Choroid plexus epithelial cell (primary cell): ENCODE results near the gene TMEM263.
"Not testable (repeated sequence)": the region's sequence is repeated elsewhere in the genome, so short reads cannot be mapped to it uniquely, and the experiment has no call there.

Experiments used
- DNase-seq: peaks from one replicate; pipeline ENCODE4 v3.0.0-alpha.2; 2010; ENCODE audit warnings: low read depth
- H3K4me3 ChIP-seq: 2 replicates; pipeline ENCODE4 v1.5.1; 2011; ENCODE audit warnings: low read depth, mild to moderate bottlenecking, control low read depth, low read length, moderate library complexity
- TF ChIP-seq, protein P1 (sequence below): conservative IDR thresholded peaks from 2 replicates; pipeline ENCODE4 v1.5.1; 2011; ENCODE audit warnings: low read depth, mild to moderate bottlenecking, control low read depth, inconsistent platforms, low read length, moderate library complexity

TMEM263 gene

DNA sequence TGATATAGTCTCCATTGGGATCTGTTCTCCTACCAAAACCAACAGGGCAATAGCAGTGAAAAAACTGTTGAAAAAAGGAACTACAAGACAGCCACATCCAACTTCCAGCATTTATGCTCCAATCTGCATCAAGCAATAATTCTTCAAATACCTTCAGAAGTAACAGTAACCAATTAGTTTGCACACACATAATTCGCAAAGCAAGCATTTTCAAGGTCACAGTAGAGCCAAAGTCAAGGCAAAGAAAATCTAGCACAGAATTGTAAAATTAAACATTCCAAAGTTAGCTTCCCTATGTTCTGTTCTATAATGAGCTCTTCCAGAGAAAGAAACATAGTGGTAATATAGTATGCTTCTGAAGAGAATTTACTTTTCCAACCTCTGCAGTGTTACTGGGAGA lies 42.2 kb downstream of the TMEM263 start:
- H3K4me3 ChIP-seq = no peak overlapping the region
- no peak for DNase-seq
- TF ChIP-seq, protein P1, sequence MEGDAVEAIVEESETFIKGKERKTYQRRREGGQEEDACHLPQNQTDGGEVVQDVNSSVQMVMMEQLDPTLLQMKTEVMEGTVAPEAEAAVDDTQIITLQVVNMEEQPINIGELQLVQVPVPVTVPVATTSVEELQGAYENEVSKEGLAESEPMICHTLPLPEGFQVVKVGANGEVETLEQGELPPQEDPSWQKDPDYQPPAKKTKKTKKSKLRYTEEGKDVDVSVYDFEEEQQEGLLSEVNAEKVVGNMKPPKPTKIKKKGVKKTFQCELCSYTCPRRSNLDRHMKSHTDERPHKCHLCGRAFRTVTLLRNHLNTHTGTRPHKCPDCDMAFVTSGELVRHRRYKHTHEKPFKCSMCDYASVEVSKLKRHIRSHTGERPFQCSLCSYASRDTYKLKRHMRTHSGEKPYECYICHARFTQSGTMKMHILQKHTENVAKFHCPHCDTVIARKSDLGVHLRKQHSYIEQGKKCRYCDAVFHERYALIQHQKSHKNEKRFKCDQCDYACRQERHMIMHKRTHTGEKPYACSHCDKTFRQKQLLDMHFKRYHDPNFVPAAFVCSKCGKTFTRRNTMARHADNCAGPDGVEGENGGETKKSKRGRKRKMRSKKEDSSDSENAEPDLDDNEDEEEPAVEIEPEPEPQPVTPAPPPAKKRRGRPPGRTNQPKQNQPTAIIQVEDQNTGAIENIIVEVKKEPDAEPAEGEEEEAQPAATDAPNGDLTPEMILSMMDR = no peak

DNA sequence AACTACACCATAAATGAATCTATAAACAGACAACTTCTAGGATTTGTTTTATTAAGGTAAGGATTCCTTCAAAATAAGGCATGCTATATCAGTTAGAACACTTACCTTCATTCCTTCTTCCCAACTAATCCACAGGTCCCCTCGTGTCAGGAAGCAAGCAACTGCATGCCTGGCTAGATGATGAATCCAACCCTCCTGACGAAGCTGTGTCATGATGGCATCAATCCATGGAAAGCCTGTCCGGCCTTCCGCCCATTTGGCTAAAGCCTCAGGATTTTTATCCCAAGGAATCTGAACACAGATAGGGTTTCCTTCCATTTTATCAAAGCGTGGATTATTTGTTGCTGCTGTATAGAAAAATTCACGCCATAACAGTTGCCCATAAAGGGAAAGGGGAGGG lies 43.7 kb downstream of the TMEM263 start:
- H3K4me3 ChIP-seq = no peak overlapping the region
- DNase-seq = no peak
- TF ChIP-seq, protein P1 = no peak

DNA sequence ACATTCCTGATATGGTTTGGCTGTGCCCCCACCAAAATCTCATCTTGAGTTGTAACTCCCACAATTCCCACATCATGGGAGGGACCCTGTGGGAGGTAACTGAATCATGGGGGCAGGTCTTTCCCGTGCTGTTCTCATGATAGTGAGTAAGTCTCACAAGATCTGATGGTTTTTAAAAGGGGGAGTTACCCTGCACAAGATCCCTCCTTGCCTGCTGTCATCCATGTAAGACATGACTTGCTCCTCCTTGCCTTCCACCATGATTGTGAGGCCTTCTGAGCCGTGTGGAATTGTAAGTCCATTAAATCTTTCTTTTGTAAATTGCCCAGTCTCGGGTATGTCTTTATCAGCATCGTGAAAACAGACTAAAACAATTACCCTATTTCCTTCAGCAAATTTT lies 47.0 kb downstream of the TMEM263 start:
- H3K4me3 ChIP-seq, DNase-seq: not testable (repeated sequence)

DNA sequence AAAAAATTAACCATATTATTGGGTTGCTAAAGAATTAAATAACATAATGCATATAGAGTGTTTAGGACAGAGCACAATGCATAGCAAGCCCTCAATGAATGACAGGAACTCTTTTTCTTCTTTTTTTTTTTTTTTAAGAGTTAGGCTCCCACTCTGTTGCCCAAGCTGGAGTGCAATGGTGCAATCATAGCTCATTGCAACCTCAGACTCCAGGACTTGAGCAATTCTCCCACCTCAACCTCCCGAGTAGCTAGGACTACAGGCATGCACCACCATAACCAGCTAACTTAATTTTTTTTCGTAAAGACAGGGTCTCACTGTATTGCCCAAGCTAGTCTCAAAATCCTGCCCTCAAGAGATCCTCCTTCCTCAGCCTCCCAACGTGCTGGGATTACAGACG lies 51.7 kb downstream of the TMEM263 start:
- TF ChIP-seq, protein P1 = no peak
- H3K4me3 ChIP-seq = no peak overlapping the region
- no peak for DNase-seq

DNA sequence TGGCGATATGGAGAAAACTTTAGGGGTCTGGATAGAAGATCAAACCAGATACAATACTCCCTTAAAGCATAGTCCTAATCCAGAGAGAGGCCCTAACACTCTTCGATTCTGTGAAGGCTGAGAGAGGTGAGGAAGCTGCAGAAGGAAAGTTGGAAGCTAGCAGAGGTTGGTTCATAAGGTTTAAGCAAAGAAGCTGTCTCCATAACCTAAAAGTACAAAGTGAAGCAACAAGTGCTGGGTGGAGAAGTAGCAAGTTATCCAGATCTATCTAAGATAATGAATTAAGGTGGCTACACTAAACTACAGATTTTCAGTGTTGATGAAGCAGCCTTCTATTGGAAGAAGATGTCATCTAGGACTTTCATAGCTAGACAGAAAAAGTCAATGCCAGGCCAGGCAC lies 55.8 kb downstream of the TMEM263 start:
- TF ChIP-seq, protein P1 = no peak
- DNase-seq = no peak
- H3K4me3 ChIP-seq = no peak overlapping the region

DNA sequence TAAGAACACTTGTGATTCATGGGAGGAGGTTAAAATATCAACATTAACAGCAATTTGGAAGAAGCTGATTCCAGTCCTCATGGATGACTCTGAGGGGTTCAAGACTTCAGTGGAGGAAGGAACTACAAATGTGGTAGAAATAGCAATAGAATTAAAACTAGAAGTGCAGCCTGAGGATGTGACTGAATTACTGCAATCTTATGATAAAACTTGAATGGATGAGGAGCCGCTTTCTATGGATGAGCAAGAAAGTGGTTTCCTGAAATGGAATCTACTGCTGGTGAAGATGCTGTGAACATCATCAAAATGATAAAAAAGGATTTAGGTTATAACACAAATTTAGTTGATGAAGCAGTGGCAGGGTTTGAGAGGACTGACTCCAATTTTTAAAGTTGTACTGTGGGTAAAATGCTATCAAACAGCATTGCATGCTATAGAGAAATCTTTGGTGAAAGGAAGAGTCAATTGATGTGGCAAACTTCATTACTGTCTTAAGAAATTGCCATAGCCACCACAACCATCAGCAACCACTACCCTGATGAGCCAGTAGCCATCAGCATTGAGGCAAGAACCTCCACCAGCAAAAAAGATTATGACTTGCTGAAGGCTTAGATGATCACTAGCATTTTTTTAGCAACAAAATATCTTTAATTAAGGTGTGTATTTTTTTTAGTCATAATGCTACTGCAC lies 57.2 kb downstream of the TMEM263 start:
- no peak overlapping the region for H3K4me3 ChIP-seq
- TF ChIP-seq, protein P1 = no peak
- DNase-seq = no peak

DNA sequence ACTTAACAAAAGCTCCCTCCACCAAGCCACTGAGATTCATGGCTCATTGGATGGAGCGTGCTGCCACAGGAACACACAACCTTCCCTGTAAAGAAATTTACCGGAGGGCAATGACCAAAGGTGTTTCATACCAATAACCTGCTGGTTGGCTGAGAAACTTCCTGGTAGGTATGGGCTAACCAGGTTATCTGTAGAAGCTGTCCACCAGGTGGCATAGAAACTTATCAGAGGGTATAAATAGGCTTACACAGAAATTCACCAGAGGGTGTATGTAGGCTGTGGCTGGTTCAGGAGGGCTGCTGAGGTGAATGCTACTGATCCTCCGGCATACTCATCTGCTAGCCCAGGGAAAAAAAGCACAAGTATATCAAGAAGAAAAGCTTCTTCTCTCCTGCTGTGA lies 58.3 kb downstream of the TMEM263 start:
- TF ChIP-seq, protein P1 = no peak
- DNase-seq = no peak
- H3K4me3 ChIP-seq = no peak overlapping the region
